GM21423 (cell line): ENCODE measurements around the gene RCBTB2.
"Not testable (repeated sequence)": the region's sequence is repeated elsewhere in the genome, so short reads cannot be mapped to it uniquely, and the experiment has no call there.

Experiments
- ATAC-seq: cut with Tn5 transposase; IDR thresholded peaks from one replicate; pipeline ENCODE4 v1.9.1; 2021; ENCODE audit warnings: mild to moderate bottlenecking, moderate library complexity; ENCODE audit not compliant: unreplicated experiment

The RCBTB2 gene

DNA sequence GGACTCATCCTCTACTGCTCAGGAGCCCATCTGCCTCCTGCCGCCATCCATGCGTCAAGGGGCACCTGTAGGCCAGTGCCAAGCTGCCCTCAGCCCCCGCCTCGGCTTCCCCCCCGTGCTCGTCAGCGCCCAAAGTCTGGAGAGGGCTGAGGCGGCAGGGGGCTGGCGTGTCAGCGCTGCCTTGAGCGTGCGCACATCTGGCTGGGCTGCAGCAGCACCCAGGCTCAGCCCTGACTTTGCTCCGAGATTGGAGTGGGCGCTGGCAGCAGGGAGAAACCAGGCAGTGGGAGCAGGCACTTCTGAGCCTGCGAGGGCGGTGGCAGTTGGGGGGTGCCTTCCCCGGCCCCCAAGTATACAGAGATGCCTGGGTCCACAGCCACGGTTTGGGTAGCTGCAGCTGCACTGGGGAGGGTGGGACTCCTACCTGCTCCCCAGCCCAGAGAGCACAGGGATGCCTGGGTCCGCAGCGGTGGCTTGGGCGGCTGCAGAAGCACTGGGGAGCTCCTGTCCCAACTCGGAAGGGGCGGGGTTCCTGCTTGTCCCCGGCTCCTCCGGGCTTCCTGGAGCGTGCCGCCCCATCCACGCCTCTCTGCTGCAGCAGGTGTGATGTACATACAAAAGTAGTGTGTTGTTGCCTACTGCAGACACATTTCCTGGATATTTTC, 75.2 kb downstream of the RCBTB2 start:
- no peak for ATAC-seq

DNA sequence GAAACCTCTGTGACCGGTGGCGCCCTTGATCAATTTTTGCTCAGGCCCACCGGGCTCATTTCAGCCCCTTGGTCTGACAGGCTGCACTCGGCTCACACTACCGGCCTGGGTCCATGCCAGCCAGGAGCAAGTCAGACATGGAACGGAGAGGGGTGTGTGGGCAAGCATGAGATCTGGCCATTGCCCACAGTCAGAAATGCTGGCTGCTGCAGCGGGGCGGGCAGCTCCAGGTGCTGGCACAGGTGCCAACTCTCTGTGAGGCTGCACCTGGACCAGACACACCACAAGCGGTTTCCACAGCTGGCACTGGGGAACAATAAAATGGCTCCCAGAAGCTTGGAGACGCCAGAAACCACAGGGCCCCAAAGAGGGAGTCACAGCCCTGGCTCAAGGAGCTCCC, 76.3 kb downstream of the RCBTB2 start:
- ATAC-seq = no peak

DNA sequence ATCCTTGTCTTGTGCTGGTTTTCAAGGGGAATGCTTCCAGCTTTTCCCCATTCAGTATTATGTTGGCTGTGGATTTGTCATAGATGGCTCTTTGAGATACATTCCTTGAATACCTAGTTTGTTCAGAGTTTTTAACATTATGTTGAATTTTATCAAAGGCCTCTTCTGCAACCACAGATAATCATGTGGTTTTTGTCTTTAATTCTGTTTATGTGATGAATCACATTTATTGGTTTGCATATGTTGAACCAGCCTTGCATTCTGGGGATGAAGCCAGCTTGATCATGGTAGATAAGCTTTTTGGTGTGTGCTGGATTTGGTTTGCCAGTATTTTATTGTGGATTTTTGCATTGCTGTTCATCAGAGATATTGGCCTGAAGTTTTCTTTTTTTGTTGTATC, 81.7 kb downstream of the RCBTB2 start:
- not testable (repeated sequence) for ATAC-seq

DNA sequence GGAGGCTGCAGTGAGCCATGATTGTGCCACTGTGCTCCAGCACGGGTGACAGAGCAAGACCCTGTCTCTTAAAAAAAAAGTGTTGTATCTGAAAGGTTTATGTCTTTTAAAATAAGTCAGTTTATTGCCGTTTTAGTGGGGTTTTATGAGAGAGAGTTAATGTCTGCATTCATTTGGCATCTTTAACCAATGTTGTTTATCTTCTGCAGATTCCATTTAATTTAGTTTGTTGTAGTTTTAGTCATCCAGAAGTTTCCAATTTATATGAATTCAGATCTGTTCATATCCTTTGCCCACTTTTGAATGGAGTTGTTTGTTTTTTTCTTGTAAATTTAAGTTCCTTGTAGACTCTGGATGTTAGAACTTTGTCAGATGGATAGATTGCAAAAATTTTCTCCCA, 83.2 kb downstream of the RCBTB2 start:
- ATAC-seq = no peak

DNA sequence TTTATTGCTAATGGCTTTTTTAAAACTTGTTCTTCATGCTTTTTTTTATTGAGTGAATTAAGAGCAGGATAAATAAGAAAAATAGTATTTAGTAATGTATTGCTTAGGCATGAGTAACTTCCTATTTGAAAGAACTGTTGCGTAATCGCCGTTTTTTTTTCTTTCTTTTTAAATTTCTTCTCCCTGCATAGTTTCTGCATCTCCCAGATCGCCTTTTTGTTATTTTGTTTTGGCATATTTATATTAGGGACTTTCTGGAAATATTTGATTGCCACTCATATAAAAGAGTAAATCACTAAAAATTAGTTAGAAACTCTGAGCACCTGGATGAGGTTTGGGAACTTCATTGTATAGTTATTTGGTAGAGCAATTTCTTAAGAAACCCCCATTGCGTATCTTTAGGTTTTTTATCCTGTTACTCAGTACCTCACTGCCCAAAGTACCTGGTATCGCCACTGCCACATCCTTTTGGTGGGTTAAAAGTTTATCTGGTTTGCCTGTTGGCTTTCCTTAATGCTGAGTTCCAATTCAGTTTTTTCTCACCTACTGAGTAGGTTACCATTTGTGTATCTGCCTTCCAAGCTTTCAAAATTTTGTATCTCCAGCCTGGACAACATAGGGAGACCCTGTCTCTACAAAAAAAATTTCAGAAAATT, 83.8 kb downstream of the RCBTB2 start:
- no peak for ATAC-seq

DNA sequence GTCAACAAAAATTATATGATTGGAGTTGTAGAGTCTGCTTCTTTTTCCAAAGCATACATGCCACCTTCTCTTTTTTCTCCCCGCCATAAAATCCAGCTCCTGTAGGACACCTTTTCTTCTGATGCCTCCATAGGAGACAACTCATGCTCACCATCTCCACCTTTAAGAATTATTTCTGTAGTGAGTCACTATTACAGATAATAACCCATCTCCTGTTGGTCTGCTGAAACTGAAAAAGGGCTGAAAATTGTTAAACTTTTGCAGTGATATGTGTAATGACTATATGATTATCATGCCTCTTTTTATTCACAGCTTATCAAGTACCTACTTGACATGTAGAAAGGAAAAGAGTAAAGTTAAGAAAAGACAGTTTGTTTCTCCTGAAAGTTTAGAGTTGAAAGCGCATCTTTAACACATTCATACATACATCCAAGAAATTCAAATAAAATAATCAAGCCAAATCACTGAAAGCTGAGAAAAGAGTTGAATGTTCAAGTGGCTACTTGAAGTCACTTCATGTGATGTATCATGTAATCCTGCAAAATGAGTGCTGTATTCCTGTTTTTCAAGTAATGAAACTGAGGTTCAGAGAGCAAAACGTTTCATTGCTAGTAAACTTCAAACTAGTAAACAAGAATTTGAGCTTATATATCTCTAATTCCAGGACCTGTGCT, 84.5 kb downstream of the RCBTB2 start:
- no peak for ATAC-seq

DNA sequence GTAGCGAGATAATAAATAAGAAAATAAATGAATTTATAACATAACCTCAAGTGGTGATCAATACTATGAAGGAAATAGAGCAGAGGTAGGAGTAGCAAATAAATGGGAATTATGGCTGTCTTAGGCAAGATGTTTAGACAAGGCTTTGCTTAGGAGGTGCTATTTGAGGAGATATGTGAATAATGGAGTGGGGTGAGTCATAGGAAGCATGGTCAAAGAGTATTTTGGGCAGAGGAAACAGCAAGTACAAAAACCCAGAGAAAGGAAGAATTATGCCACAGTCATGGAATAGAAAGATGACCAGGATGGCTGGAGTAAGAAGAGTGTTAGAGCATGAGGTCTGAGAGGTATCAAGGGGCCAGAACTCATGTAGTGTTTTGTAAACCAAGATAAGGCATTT, 86.4 kb downstream of the RCBTB2 start:
- ATAC-seq = no peak

DNA sequence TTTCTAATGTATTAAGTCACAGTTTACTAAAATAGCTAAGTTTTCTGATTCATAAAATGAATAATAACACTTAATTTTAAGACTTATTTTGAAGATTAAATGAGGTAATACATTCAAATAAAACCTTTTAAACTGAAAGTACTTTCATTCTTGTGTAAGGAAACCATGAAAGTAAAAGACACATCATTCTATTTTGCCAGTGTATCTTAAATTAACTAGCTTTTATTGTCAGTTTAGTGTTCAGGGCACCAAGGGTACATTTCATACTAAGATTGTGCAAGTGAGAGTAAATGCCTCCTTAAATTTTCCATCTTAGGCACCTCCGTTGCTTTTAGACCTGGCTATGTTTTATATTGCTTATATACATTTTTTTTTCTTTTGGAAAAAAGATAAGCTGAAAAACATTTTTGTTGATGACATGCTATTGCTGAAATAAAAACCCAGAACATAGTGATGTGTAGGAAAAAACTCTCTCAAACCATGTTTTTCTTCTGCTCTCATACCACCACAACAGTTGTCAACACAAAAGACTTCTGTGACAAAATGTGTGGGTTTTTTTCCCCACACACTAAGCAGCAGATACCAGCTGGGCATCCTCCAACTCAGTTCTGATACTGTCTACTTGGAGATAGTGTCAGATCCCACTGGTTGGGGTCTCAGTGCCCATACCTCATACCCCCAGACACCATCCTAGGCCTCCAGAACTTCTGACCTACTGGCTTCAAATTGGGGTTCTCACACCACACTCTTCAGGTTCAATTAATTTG, 89.3 kb downstream of the RCBTB2 start:
- ATAC-seq = no peak
